Suprapubic skin (tissue), 4 donors: ENCODE data around the gene MLH3.

Source experiments
- EP300 ChIP-seq: sonication (generic); formaldehyde crosslinking; IDR thresholded peaks from one replicate; pipeline ENCODE4 v1.6.1; 2017; ENCODE audit warnings: antibody characterized with exemption
- POLR2A ChIP-seq, 2 donors: fragments of 450-650 bp; IDR thresholded peaks; one replicate each; pipeline ENCODE4 v1.6.1; 2017; ENCODE audit warnings: antibody characterized with exemption in 2 of 2, mild to moderate bottlenecking in 2 of 2, moderate library complexity in 2 of 2
- POLR2AphosphoS5 ChIP-seq, 3 donors: sonication (generic); formaldehyde crosslinking; IDR thresholded peaks; one replicate each; pipeline ENCODE4 v1.6.1; 2017; ENCODE audit warnings: antibody characterized with exemption in 3 of 3
- TF ChIP-seq, protein P1 (sequence below), 2 donors: fragments of 200-600 bp in 1 of 2; fragments of 450-650 bp in 1 of 2; sonication (generic) in 1 of 2; IDR thresholded peaks; one replicate each; pipeline ENCODE4 v1.5.1; 2016 to 2019; ENCODE audit warnings: antibody characterized with exemption in 2 of 2, mild to moderate bottlenecking in 1 of 2, moderate library complexity in 1 of 2

DNA sequence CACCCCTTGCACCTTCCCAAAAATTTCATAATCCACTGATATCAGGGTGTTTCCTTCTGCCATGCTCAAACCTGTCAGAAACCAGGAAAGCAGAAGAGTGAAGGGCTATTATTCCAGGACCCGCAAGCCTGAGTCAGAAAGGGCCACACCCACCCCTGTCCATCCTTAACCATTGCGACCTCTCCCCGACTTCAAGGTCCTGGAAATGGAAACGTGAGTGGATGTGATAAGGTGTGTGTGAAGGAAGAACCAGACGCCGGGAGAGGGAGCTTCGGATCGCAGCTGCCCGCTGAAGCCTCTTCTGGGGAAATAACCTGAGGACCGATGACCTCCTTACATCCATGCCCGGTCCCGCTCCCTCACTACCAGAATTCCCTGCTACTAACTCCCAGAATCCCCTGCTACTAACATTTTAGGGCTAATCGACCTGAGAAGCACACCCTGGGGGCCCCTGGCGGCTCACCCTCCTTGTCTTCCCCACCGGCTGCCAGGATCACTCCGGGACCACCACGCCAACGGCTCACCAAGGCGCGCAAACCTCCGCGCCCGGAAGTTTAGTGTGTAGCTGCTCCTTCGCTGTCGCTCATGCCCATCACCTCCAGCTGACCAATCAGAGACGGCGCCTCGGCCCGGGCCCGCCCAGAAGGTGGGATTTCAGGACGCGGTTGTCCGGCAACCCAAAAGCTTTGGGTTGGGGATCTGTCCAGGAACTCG, 12.4 kb upstream of the MLH3 start, which contains the start of gene ACYP1:
- TF ChIP-seq, protein P1, sequence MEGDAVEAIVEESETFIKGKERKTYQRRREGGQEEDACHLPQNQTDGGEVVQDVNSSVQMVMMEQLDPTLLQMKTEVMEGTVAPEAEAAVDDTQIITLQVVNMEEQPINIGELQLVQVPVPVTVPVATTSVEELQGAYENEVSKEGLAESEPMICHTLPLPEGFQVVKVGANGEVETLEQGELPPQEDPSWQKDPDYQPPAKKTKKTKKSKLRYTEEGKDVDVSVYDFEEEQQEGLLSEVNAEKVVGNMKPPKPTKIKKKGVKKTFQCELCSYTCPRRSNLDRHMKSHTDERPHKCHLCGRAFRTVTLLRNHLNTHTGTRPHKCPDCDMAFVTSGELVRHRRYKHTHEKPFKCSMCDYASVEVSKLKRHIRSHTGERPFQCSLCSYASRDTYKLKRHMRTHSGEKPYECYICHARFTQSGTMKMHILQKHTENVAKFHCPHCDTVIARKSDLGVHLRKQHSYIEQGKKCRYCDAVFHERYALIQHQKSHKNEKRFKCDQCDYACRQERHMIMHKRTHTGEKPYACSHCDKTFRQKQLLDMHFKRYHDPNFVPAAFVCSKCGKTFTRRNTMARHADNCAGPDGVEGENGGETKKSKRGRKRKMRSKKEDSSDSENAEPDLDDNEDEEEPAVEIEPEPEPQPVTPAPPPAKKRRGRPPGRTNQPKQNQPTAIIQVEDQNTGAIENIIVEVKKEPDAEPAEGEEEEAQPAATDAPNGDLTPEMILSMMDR (IDR thresholded peaks at IDR 0.05) = no peak
- TF ChIP-seq POLR2A (IDR thresholded peaks at IDR 0.05) (peak in 1 of 2 donors; percentile 21), EP300 (no peak), POLR2AphosphoS5 (IDR thresholded peaks at IDR 0.05) (no peak)
